ENCODE results near the gene C11orf21. TPM values are rescaled to one million over a fixed set of nuclear protein-coding genes. Genes with fewer than 3 reads are reported as not detected.

C11orf21 gene
- total RNA-seq, 2 donors from 2014 or later, result 0.26 to 0.33 TPM

DNA sequence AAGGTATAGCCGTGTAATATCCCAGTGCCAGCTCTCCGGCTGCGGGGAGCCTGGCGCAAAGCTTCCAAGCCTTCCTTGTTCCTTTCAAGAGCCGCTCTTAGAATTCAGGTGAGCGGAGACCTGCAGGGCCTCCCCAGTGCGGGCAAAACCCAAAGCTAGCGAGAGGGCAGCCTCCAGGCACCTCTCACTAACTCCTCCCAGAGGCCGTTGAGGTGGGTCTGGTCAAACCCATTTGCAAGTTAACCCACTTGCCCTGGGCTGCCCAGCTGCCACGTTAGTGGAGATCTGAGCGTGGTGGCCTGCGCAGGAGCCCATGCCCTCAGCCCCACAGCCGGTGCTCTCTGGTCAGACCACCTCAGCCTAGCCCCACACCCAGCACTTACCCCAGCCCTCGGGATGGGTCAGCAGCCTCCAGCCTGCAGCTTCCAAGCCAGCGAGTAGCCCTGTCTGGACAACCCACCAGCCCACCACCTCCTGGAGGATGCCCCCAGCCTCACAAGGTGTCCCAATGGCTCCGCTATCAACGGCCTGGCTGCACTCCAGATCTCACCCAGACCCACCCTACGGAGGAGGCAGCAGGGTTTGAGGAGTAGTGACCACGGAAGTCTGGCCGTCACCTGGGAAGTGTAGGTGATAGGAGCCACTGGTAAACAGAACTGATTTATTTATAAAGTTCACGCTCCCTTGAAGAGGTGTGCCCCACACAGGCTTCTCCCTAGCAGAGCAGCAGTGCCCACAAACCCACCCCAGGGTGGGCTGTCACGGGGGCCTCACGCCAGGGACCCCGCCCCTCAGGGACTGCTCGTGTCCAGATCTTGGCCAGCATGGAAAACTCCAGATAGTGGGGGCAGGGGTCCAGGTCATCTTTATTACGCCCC lies 33.6 kb downstream of the C11orf21 start:
- DNase-seq (peak in 1 of 4 donors; percentile 22), ATAC-seq (no peak)
- Histone ChIP-seq H3K9me3 (no peaks in the 10 kb centered on the region), H3K4me1 (peaks cover 30% of the 10 kb centered on the region), H3K4me3 (no peak overlapping the region), H3K27me3 (peaks cover 0 to 10% of the 10 kb centered on the region in 2 donors), H3K27ac (peak overlapping the region in 2 of 4 donors; percentile 51 to 63), H3K36me3 (replicated peaks in 1 of 2; ENCODE audit: insufficient read depth in 1 of 2, low read depth in 2 of 2) (no peaks in the 10 kb centered on the region)
- no peak for TF ChIP-seq POLR2A (IDR thresholded peaks at IDR 0.05)
- TF ChIP-seq, protein P1, sequence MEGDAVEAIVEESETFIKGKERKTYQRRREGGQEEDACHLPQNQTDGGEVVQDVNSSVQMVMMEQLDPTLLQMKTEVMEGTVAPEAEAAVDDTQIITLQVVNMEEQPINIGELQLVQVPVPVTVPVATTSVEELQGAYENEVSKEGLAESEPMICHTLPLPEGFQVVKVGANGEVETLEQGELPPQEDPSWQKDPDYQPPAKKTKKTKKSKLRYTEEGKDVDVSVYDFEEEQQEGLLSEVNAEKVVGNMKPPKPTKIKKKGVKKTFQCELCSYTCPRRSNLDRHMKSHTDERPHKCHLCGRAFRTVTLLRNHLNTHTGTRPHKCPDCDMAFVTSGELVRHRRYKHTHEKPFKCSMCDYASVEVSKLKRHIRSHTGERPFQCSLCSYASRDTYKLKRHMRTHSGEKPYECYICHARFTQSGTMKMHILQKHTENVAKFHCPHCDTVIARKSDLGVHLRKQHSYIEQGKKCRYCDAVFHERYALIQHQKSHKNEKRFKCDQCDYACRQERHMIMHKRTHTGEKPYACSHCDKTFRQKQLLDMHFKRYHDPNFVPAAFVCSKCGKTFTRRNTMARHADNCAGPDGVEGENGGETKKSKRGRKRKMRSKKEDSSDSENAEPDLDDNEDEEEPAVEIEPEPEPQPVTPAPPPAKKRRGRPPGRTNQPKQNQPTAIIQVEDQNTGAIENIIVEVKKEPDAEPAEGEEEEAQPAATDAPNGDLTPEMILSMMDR (IDR thresholded peaks at IDR 0.05), result no peak
- intact Hi-C loops (cut with DNase I), result no loop called here
- 69 to 72% methylated on average over 14 to 25 of the region's 26 CpGs for WGBS, 2 donors

- H3K4me3 ChIP-seq, result no peak overlapping the region
- DNase-seq, result peak in 1 of 4 donors; percentile 10
- no peak for TF ChIP-seq POLR2A (IDR thresholded peaks at IDR 0.05)
- TF ChIP-seq, protein P1 (IDR thresholded peaks at IDR 0.05), result no peak
- no peaks in the 10 kb centered on the region for H3K36me3 ChIP-seq (replicated peaks in 1 of 2; ENCODE audit: insufficient read depth in 1 of 2, low read depth in 2 of 2)
- H3K9me3 ChIP-seq, result no peaks in the 10 kb centered on the region
- H3K27ac ChIP-seq, result no peak overlapping the region
- H3K27me3 ChIP-seq, result peaks cover 0 to 10% of the 10 kb centered on the region in 2 donors
- intact Hi-C loops (cut with DNase I), result no loop called here
- H3K4me1 ChIP-seq, result peaks cover 30% of the 10 kb centered on the region
- no peak for ATAC-seq
- 46 to 80% methylated on average over 2 to 12 of the region's 12 CpGs for WGBS, 2 donors
Measured at GRCh38 chr11:2267306-2267850, 34.3 kb downstream of the C11orf21 start.

DNA sequence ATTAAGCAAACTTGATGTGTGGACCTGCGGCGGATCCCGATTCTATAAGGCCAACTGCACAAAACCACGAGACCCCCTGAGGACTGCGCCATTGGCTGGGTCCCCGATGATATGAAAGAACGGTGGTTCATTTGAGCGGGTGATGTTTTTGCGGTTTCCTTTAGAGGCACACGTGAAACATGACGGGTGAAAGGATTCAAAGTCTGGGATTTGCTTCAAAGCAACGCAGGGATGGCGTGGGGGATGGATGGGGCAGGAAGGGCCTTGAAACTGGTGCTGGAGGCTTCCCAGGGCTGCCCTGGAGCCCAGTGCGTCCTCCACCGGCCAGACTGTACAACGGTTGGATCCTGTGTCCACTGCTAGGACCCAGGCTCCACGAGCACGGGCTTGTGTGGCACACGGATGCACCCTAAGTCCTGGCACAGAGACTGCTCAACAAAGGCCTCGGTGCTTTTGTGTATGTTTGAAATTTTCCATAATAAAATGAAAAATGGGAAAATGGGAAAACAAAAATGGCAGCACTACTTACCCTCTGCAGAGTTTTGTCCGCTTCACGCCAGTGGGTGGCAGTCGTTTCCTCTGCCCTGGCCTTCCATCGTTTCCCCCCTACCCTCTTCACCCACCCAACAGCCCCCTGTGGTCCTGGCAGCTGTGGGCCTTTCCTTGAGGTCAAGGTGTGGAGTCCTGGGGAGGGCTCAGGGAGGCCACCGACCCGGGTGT lies 35.0 kb downstream of the C11orf21 start:
- TF ChIP-seq POLR2A (IDR thresholded peaks at IDR 0.05), result no peak
- TF ChIP-seq, protein P1 (IDR thresholded peaks at IDR 0.05), result no peak
- ATAC-seq (no peak), DNase-seq (no peak)
- 86 to 92% methylated on average over 25 to 26 of the region's 26 CpGs for WGBS, 2 donors
- Histone ChIP-seq H3K4me3 (no peak overlapping the region), H3K27ac (no peak overlapping the region), H3K9me3 (no peaks in the 10 kb centered on the region), H3K4me1 (peaks cover 30% of the 10 kb centered on the region), H3K27me3 (peaks cover 0 to 10% of the 10 kb centered on the region in 2 donors), H3K36me3 (replicated peaks in 1 of 2; ENCODE audit: insufficient read depth in 1 of 2, low read depth in 2 of 2) (no peaks in the 10 kb centered on the region)
- intact Hi-C loops (cut with DNase I), result no loop called here

- DNase-seq, result peak in 1 of 4 donors; percentile 6
- ATAC-seq, result no peak
- Histone ChIP-seq H3K4me1 (peaks cover 28% of the 10 kb centered on the region), H3K9me3 (no peaks in the 10 kb centered on the region), H3K27me3 (peaks cover 0 to 7% of the 10 kb centered on the region in 2 donors), H3K27ac (peak overlapping the region in 1 of 4 donors; percentile 41), H3K36me3 (replicated peaks in 1 of 2; ENCODE audit: insufficient read depth in 1 of 2, low read depth in 2 of 2) (no peaks in the 10 kb centered on the region), H3K4me3 (no peak overlapping the region)
- TF ChIP-seq, protein P1 (IDR thresholded peaks at IDR 0.05), result no peak
- no peak for TF ChIP-seq POLR2A (IDR thresholded peaks at IDR 0.05)
- WGBS, 2 donors, result 71 to 80% methylated on average over 23 to 24 of the region's 24 CpGs
- intact Hi-C loops (cut with DNase I), result no loop called here
Measured at GRCh38 chr11:2265854-2266585, 35.7 kb downstream of the C11orf21 start.
